SH-SY5Y (cell line): ENCODE measurements around the gene CPLX4.

Experiments
- GATA2 ChIP-seq: IDR thresholded peaks from 2 replicates; pipeline ENCODE4 v1.6.1; 2011; ENCODE audit warnings: mild to moderate bottlenecking, low read depth, low read length
- GATA3 ChIP-seq: IDR thresholded peaks from 2 replicates; pipeline ENCODE4 v1.6.1; 2011; ENCODE audit warnings: low read depth, mild to moderate bottlenecking, low read length, moderate library complexity

DNA sequence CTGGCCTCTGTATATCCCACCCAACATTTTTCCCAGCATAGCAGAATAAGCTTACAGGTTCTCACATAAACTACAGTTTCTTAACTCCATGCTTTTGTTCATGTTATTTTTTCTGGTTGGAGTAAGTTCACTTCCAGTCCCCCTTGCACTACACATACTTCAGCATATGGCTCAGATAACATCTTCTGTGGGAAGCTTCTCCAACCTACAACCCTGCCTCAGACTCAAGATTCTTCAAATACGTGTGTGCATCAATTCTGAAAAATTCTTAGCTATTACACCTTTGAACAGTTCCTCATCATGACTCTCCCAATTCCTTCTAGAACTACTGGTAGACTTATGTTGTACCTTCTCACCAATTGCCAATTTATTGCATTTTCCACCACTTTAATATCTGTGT, 7.5 kb upstream of the CPLX4 start:
- TF ChIP-seq GATA2 (no peak), GATA3 (no peak)
